T-cell (primary cell): ENCODE data around the gene NPFF. TPM values are rescaled to one million over a fixed set of nuclear protein-coding genes. Genes with fewer than 3 reads are reported as not detected.
"Not testable (repeated sequence)": the region's sequence is repeated elsewhere in the genome, so short reads cannot be mapped to it uniquely, and the experiment has no call there.

Experiments
- ATAC-seq, 4 experiments: fragments of 200-7000 bp in 3 of 4; fragments of 150-1000 bp in 1 of 4; cut with Tn5 transposase; replicated peaks in 1 of 4; 1 replicate in 3 of 4; 2 replicates in 1 of 4; pipeline ENCODE4 v1.10.0; 2021; ENCODE audit warnings: moderate library complexity in 3 of 4, mild to moderate bottlenecking in 2 of 4, moderate number of reproducible peaks in 1 of 4
- CTCF ChIA-PET, 2 donors: fragments of 300-600 bp; sonication (Branson Sonifier 250); formaldehyde crosslinking; loops; one replicate each; lab custom pipeline; 2022; ENCODE audit warnings: antibody characterized with exemption in 2 of 2; lab: Charles Lee
- POLR2A ChIA-PET, 2 donors: fragments of 300-600 bp; sonication (Branson Sonifier 250); formaldehyde crosslinking; loops; one replicate each; lab custom pipeline; 2022; ENCODE audit warnings: antibody characterized with exemption in 2 of 2; lab: Charles Lee
- DNase-seq, 35 experiments: peaks; one replicate each; pipeline versions ENCODE4 v3.0.0 to v3.0.0-alpha.2; 2013 to 2023
- H3K27ac ChIP-seq: one replicate; pipeline ENCODE4 v1.5.1; 2013; ENCODE audit warnings: low read length
- H3K27me3 ChIP-seq, 2 experiments: replicated peaks in 1 of 2; 1 replicate in 1 of 2; 2 replicates in 1 of 2; pipeline versions ENCODE4 v1.6.1 to v1.7.0; 2013; ENCODE audit warnings: low read length in 1 of 2, mixed read lengths in 1 of 2; ENCODE audit not compliant: control insufficient read depth in 2 of 2, insufficient read depth in 2 of 2; ENCODE audit errors: extremely low read depth in 1 of 2
- H3K36me3 ChIP-seq, 2 donors: 1 replicate in 1 of 2; 2 replicates in 1 of 2; pipeline versions ENCODE4 v1.6.1 to v1.7.0; 2013; ENCODE audit warnings: low read length in 1 of 2; ENCODE audit not compliant: control insufficient read depth in 2 of 2, insufficient read depth in 1 of 2; ENCODE audit errors: extremely low read depth in 1 of 2
- H3K4me1 ChIP-seq, 2 experiments: 1 replicate in 1 of 2; 2 replicates in 1 of 2; pipeline versions ENCODE4 v1.6.1 to v1.7.0; 2013; ENCODE audit warnings: low read length in 2 of 2, mixed read lengths in 1 of 2; ENCODE audit not compliant: insufficient read depth in 2 of 2, control insufficient read depth in 1 of 2; ENCODE audit errors: extremely low read depth in 1 of 2
- H3K4me3 ChIP-seq, 2 donors: 1 replicate in 1 of 2; 2 replicates in 1 of 2; pipeline versions ENCODE4 v1.5.1 to v1.7.0; 2013; ENCODE audit warnings: mild to moderate bottlenecking in 2 of 2, low read length in 1 of 2, moderate library complexity in 1 of 2; ENCODE audit not compliant: control insufficient read depth in 1 of 2; ENCODE audit errors: extremely low read depth in 1 of 2
- H3K9me3 ChIP-seq: 2 replicates; pipeline ENCODE4 v1.7.0; 2013
- H3K27ac Mint-ChIP-seq, 2 donors: one replicate each; pipeline ENCODE4 v1.8.0; 2020 to 2021; ENCODE audit warnings: mild to moderate bottlenecking in 2 of 2, mixed read lengths in 2 of 2
- H3K27me3 Mint-ChIP-seq, 2 donors: one replicate each; pipeline ENCODE4 v1.8.0; 2021 to 2022; ENCODE audit warnings: mixed read lengths in 2 of 2
- H3K36me3 Mint-ChIP-seq: one replicate; pipeline ENCODE4 v1.8.0; 2021; ENCODE audit warnings: mixed read lengths
- H3K4me1 Mint-ChIP-seq, 3 donors: one replicate each; pipeline ENCODE4 v1.8.0; 2020 to 2022; ENCODE audit warnings: mixed read lengths in 3 of 3, mild to moderate bottlenecking in 1 of 3
- H3K4me3 Mint-ChIP-seq, 3 donors: one replicate each; pipeline ENCODE4 v1.8.0; 2020 to 2022; ENCODE audit warnings: mild to moderate bottlenecking in 3 of 3, mixed read lengths in 3 of 3, moderate library complexity in 3 of 3
- H3K9me3 Mint-ChIP-seq, 3 donors: one replicate each; pipeline ENCODE4 v1.8.0; 2020 to 2022; ENCODE audit warnings: mixed read lengths in 3 of 3
- WGBS: methylation state at CpG from one replicate; pipeline ENCODE4 v1.1.5; 2013; ENCODE audit warnings: missing lambda C conversion rate; ENCODE audit not compliant: insufficient coverage; 5-methylcytosine and 5-hydroxymethylcytosine counted together
- total RNA-seq, 35 experiments: library from RNA in 6 of 35; stranded (reverse) in 6 of 35; fragments of 120-200 nt in 1 of 35; gene quantifications; one replicate each; pipeline versions ENCODE4 v1.2.1 to v1.2.4 and lab custom pipeline; 2013 to 2026

NPFF gene, protein sequence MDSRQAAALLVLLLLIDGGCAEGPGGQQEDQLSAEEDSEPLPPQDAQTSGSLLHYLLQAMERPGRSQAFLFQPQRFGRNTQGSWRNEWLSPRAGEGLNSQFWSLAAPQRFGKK
- total RNA-seq (not detected), total RNA-seq (lab: John Stamatoyannopoulos, UW) (0 to 0.61 (median 0.14) reads per million in 29 experiments)
- total RNA-seq (2013): 0.77 TPM

DNA sequence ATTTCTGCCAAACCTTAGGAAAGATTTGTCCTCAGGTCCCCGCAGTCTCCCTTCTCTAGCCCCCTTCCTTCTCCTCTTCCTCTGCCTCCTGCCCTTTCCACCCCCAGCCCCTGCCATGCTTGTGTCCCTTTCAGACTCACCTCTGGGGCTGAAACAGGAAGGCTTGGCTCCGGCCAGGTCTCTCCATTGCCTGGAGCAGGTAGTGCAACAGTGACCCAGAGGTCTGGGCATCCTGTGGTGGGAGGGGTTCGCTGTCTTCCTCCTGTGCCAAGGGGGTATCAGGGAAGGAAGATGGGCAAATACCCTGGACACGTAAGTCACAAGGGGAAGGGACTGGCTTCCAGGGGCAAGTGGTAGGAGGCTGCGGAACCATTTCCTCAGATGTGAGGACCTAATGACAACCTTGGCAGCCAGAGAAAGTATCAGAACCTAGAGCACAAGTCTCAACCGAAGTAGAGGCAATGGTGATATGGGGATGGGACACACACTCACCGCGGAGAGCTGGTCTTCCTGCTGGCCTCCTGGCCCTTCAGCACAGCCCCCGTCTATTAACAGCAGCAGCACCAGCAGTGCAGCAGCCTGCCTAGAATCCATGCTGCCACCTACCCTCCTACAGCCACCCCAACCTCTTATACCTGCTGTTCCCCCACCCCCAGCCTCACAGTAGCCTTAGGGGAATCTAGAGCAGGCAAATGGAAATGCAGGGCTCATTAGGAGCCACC lies at the start of gene NPFF:
Gene NPFF, minus strand, starts transcription at position 604 of the 722 bp plus-strand sequence. Its CDS starts 10 bp downstream, at position 594.
- Histone ChIP-seq H3K4me1 (peaks cover 1 to 12% of the 10 kb centered on the region in 2 experiments), H3K4me3 (no peak within 1 kb of the TSS), H3K9me3 (no peaks in the 10 kb centered on the region), H3K36me3 (peaks cover 17 to 44% of the 10 kb centered on the region in 2 donors), H3K27ac (no peak within 1 kb of the TSS), H3K27me3 (no peaks in the 10 kb centered on the region)
- peaks cover 19% of the 10 kb centered on the region for H3K36me3 Mint-ChIP-seq
- ATAC-seq (no peak), DNase-seq (no peak)
- H3K4me3 Mint-ChIP-seq: no peak within 1 kb of the TSS
- H3K27me3 Mint-ChIP-seq: no peaks in the 10 kb centered on the region
- POLR2A ChIA-PET: no interaction called here
- no peaks in the 10 kb centered on the region for H3K9me3 Mint-ChIP-seq
- WGBS: 92% methylated on average over 5 of the region's 9 CpGs
- no peak within 1 kb of the TSS for H3K27ac Mint-ChIP-seq
- peaks cover 14 to 22% (median 15%) of the 10 kb centered on the region in 3 donors for H3K4me1 Mint-ChIP-seq
- CTCF ChIA-PET: interaction anchor here (0.5 to 2.7 kb wide), 4 partner anchors 42 to 154 kb away, joined by 3 to 36 read pairs (median 4); no protein-coding TSS in a partner anchor

DNA sequence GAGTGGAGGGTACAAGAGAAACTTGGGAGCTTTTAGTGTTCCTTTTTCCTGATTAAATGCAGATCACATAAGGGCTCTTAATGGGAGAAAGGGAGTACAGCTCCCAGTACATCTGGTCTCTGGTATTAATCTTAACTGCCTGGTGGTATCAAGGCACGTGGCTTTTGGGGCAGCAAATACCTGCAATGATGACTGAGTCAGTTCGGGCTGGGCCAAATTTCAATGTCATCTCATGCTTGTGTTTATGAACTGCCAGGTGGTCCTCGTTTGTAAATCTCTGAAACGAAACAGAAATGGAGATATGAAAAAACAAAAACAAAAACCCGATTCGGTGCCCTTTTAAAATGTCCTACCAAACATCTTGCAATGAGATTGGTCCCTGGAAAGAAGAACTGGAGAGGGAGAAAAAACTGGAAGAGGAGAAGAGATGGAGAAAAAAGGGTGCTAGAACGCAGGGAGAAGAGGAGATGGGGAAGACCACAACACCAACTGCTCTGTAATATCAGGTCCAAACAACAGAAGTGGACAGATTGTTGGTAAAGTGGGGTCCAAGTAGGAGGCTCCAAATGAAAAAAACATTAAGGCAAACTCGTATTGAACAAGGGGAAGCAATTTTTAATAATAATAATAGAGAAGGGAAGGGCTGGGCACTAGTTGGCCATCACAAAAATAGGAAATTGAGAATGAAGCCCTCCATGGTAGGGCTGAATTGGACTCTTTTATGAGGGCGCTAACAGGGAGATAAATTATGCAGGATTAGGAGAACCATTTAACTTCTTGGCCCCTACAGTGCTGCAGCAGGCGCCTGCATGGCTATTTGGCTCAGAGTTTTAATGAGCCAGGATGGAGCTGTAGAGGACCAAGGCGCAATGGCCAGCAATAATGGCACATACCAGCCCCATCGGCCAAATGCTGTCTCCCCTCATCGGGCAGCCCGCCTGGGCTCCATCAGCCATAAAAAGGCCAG lies 45.4 kb upstream of the NPFF start:
- CTCF ChIA-PET: no interaction called here
- DNase-seq: no peak
- Histone ChIP-seq H3K36me3 (peaks cover 0 to 32% of the 10 kb centered on the region in 2 donors), H3K9me3 (no peaks in the 10 kb centered on the region), H3K27ac (no peak overlapping the region), H3K4me1 (peaks cover 0 to 8% of the 10 kb centered on the region in 2 experiments), H3K4me3 (no peak overlapping the region), H3K27me3 (no peaks in the 10 kb centered on the region)
- H3K4me1 Mint-ChIP-seq: peaks cover 8 to 19% (median 9%) of the 10 kb centered on the region in 3 donors
- H3K27me3 Mint-ChIP-seq: no peaks in the 10 kb centered on the region
- peak overlapping the region; percentile 12 to 41 for H3K27ac Mint-ChIP-seq
- ATAC-seq: no peak
- peaks cover 25% of the 10 kb centered on the region for H3K36me3 Mint-ChIP-seq
- H3K9me3 Mint-ChIP-seq: no peaks in the 10 kb centered on the region
- no peak overlapping the region for H3K4me3 Mint-ChIP-seq
- POLR2A ChIA-PET: no interaction called here
- 89% methylated on average over 5 of the region's 14 CpGs for WGBS

DNA sequence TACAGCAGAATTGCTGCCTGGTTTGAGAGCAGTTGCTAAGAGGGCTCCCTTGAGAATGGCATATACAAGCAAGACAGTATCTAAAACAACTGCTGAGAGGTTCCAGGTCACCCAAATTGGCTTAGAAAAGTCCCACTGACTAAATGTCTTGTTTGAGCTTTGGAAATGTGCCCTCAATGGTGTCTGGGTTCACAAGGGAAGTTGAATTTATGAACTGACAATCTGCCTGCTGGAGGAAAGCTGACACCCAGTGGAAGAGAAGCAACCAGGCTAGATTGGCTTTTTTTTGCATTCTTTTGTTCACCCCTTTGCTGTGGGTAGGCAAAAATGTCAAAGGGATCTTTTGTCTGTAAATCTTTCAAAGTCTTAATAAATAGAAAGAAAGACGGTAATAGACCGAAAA lies 44.6 kb upstream of the NPFF start:
- no peak overlapping the region for H3K4me3 ChIP-seq
- H3K9me3 ChIP-seq: no peaks in the 10 kb centered on the region
- H3K27me3 Mint-ChIP-seq: no peaks in the 10 kb centered on the region
- peaks cover 6 to 19% (median 9%) of the 10 kb centered on the region in 3 donors for H3K4me1 Mint-ChIP-seq
- H3K4me3 Mint-ChIP-seq: no peak overlapping the region
- H3K27me3 ChIP-seq: no peaks in the 10 kb centered on the region
- ATAC-seq (peak in 1 of 4 experiments; percentile 35), DNase-seq (no peak)
- H3K36me3 Mint-ChIP-seq: peaks cover 25% of the 10 kb centered on the region
- H3K4me1 ChIP-seq: peaks cover 0 to 8% of the 10 kb centered on the region in 2 experiments
- ChIA-PET CTCF (interaction anchor here (0.5 to 0.9 kb wide), 3 partner anchors 8 to 518 kb away, joined by 3 to 5 read pairs (median 3); no protein-coding TSS in a partner anchor), POLR2A (no interaction called here)
- peaks cover 0 to 35% of the 10 kb centered on the region in 2 donors for H3K36me3 ChIP-seq
- peak overlapping the region in 1 of 2 donors; percentile 64 for H3K27ac Mint-ChIP-seq
- H3K27ac ChIP-seq: no peak overlapping the region
- H3K9me3 Mint-ChIP-seq: no peaks in the 10 kb centered on the region
- no CpG with 5 or more reads among the region's 2 CpGs for WGBS

DNA sequence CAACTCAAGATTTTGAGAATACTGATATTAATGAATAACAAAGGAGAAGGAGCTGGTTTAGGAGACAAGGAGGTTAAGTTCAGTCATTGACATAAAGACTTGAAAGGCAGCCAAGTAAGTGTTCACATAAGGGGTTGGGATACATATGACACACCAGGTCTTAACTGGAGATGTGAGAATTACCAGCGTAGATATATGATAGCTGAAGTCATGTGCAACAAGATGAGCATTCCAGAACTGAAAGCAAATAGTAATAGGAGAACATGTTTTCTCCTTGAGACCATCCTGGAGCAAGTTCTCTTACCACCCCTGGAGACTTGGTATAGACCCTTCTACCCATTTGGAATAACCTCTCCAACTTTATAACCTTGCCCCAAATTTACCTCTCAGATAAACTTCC lies 43.3 kb upstream of the NPFF start:
- POLR2A ChIA-PET: no interaction called here
- H3K9me3 Mint-ChIP-seq: no peaks in the 10 kb centered on the region

DNA sequence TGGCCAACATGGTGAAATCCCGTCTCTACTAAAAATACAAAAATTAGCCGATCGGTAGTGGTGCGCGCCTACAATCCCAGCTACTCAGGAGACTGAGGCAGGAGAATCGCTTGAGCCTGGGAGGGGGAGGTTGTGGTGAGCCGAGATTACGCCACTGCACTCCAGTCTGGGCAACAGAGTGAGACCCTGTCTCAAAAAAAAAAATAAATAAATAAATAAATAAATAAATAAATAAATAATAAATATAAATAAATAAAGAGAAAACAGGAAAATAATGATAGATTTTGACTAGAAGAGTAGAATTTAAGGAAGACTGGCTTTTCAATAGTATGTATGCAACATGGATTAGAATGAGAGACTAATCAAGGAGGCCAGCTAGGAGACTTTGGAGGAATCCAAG lies 42.8 kb upstream of the NPFF start:
- H3K27ac Mint-ChIP-seq, H3K9me3 ChIP-seq, H3K27ac ChIP-seq, H3K27me3 ChIP-seq, POLR2A ChIA-PET, H3K4me3 Mint-ChIP-seq, DNase-seq, H3K27me3 Mint-ChIP-seq, H3K4me3 ChIP-seq, H3K9me3 Mint-ChIP-seq, ATAC-seq, H3K4me1 ChIP-seq, CTCF ChIA-PET: not testable (repeated sequence)
- H3K36me3 ChIP-seq: peaks cover 0 to 35% of the 10 kb centered on the region in 2 donors
- H3K4me1 Mint-ChIP-seq: peaks cover 6 to 19% (median 11%) of the 10 kb centered on the region in 3 donors
- no CpG with 5 or more reads among the region's 8 CpGs for WGBS
- H3K36me3 Mint-ChIP-seq: peaks cover 25% of the 10 kb centered on the region

More for the DNA sequence above, 43.3 kb upstream of the NPFF start:
- Histone ChIP-seq H3K27me3 (no peaks in the 10 kb centered on the region), H3K4me3 (no peak overlapping the region), H3K27ac (no peak overlapping the region), H3K9me3 (no peaks in the 10 kb centered on the region), H3K36me3 (peaks cover 0 to 35% of the 10 kb centered on the region in 2 donors), H3K4me1 (peaks cover 0 to 8% of the 10 kb centered on the region in 2 experiments)
- H3K27me3 Mint-ChIP-seq: no peaks in the 10 kb centered on the region
- DNase-seq (no peak), ATAC-seq (no peak)
- H3K4me1 Mint-ChIP-seq: peaks cover 6 to 19% (median 9%) of the 10 kb centered on the region in 3 donors
- CTCF ChIA-PET: no interaction called here
- H3K36me3 Mint-ChIP-seq: peaks cover 25% of the 10 kb centered on the region
- no peak overlapping the region for H3K4me3 Mint-ChIP-seq
- no peak overlapping the region for H3K27ac Mint-ChIP-seq
- WGBS: 100% methylated on average over 1 of the region's 1 CpG

DNA sequence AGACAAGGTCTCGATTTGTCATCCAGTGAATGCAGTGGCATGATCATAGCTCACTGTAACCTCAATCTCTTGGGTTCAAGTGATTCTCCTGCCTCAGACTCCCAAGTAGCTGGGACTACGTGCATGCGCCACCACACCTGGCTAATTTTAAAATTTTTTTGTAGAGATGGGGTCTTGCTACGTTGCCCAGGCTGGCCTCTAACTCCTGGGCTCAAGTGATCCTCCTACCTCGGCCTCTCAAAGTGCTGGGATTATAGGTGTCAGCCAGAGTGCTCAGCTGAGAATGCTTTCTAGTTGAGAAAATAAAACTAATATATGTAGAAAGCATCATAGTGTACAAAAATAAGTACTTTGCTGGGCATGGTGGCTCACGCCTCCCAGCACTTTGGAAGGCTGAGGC lies 41.1 kb upstream of the NPFF start:
- H3K9me3 Mint-ChIP-seq, H3K27me3 ChIP-seq, H3K27ac Mint-ChIP-seq, ATAC-seq, H3K4me3 Mint-ChIP-seq, POLR2A ChIA-PET, H3K27ac ChIP-seq, CTCF ChIA-PET, H3K27me3 Mint-ChIP-seq, H3K4me3 ChIP-seq, DNase-seq, H3K9me3 ChIP-seq: not testable (repeated sequence)
- 94% methylated on average over 2 of the region's 6 CpGs for WGBS
- H3K36me3 Mint-ChIP-seq: peaks cover 25% of the 10 kb centered on the region
- H3K4me1 Mint-ChIP-seq: peaks cover 15 to 25% (median 23%) of the 10 kb centered on the region in 3 donors
- Histone ChIP-seq H3K36me3 (peaks cover 3 to 35% of the 10 kb centered on the region in 2 donors), H3K4me1 (peaks cover 4 to 12% of the 10 kb centered on the region in 2 experiments)
